WTC11 (cell line): Measurements from ENCODE around the gene SEMA4D. TPM values are rescaled to one million over a fixed set of nuclear protein-coding genes. Genes with fewer than 3 reads are reported as not detected.

Source experiments
- ATAC-seq: fragments of 200-7000 bp; cut with Tn5 transposase; 2 replicates; pipeline ENCODE4 v1.10.0; 2021; ENCODE audit warnings: mild to moderate bottlenecking, moderate library complexity
- CTCF ChIA-PET: fragments of 300-600 bp; sonication (Branson Sonifier 250); formaldehyde crosslinking; loops from one replicate; lab custom pipeline; 2021; ENCODE audit warnings: antibody characterized with exemption; lab: Charles Lee
- POLR2A ChIA-PET: fragments of 350-600 bp; sonication (Branson Sonifier 250); formaldehyde crosslinking; loops from one replicate; lab custom pipeline; 2021; ENCODE audit warnings: antibody characterized with exemption; lab: Charles Lee
- DNase-seq: peaks from one replicate; pipeline ENCODE4 v3.0.0; 2021; ENCODE audit warnings: low spot score
- H3K27ac Mint-ChIP-seq: 2 replicates; pipeline ENCODE4 v1.8.0; 2021; ENCODE audit warnings: mixed read lengths
- H3K27me3 Mint-ChIP-seq: 2 replicates; pipeline ENCODE4 v1.8.0; 2021; ENCODE audit warnings: low read depth, mild to moderate bottlenecking, moderate library complexity, mixed read lengths
- H3K36me3 Mint-ChIP-seq: 2 replicates; pipeline ENCODE4 v1.8.0; 2021; ENCODE audit warnings: mixed read lengths
- H3K4me1 Mint-ChIP-seq: 2 replicates; pipeline ENCODE4 v1.8.0; 2022; ENCODE audit warnings: mixed read lengths
- H3K4me3 Mint-ChIP-seq: 2 replicates; pipeline ENCODE4 v1.8.0; 2021; ENCODE audit warnings: mild to moderate bottlenecking, moderate library complexity, mixed read lengths
- H3K9me3 Mint-ChIP-seq: 2 replicates; pipeline ENCODE4 v1.8.0; 2021; ENCODE audit warnings: mixed read lengths
- AR ChIP-seq: fragments of 250-450 bp; sonication (Bioruptor Pico); IDR thresholded peaks from 2 replicates; pipeline ENCODE4 v1.9.0; 2021; ENCODE audit warnings: mild to moderate bottlenecking
- CREB1 ChIP-seq: sonication (generic); formaldehyde crosslinking; IDR thresholded peaks from 2 replicates; pipeline ENCODE4 v1.8.0; 2023; ENCODE audit warnings: mild to moderate bottlenecking, missing genetic modification reagents
- EMX1 ChIP-seq: fragments of 250-450 bp; sonication (Bioruptor Pico); IDR thresholded peaks from 2 replicates; pipeline ENCODE4 v1.8.0; 2021; ENCODE audit warnings: mild to moderate bottlenecking
- ESRRA ChIP-seq: sonication (generic); formaldehyde crosslinking; IDR thresholded peaks from 2 replicates; pipeline ENCODE4 v1.8.1; 2022; ENCODE audit warnings: mild to moderate bottlenecking, missing genetic modification reagents, borderline replicate concordance
- FOXK1 ChIP-seq: sonication (generic); formaldehyde crosslinking; IDR thresholded peaks from 2 replicates; pipeline ENCODE4 v1.8.0; 2022; ENCODE audit warnings: mild to moderate bottlenecking, moderate library complexity, missing genetic modification reagents
- JUN ChIP-seq: sonication (generic); formaldehyde crosslinking; IDR thresholded peaks from 2 replicates; pipeline ENCODE4 v1.8.0; 2023; ENCODE audit warnings: mild to moderate bottlenecking, missing genetic modification reagents
- KAT7 ChIP-seq: sonication (generic); formaldehyde crosslinking; IDR thresholded peaks from 2 replicates; pipeline ENCODE4 v1.8.1; 2023; ENCODE audit warnings: missing genetic modification reagents, mild to moderate bottlenecking, borderline replicate concordance
- MLX ChIP-seq: sonication (generic); formaldehyde crosslinking; IDR thresholded peaks from 2 replicates; pipeline ENCODE4 v1.8.1; 2023; ENCODE audit warnings: mild to moderate bottlenecking, missing genetic modification reagents, moderate library complexity
- MXD4 ChIP-seq: fragments of 250-450 bp; sonication (Bioruptor Pico); IDR thresholded peaks from 2 replicates; pipeline ENCODE4 v1.8.0; 2021; ENCODE audit warnings: mild to moderate bottlenecking, moderate library complexity, borderline replicate concordance
- MYBL2 ChIP-seq: sonication (generic); formaldehyde crosslinking; IDR thresholded peaks from 2 replicates; pipeline ENCODE4 v1.8.1; 2023; ENCODE audit warnings: mild to moderate bottlenecking, moderate library complexity, missing genetic modification reagents
- NFYB ChIP-seq: sonication (generic); formaldehyde crosslinking; conservative IDR thresholded peaks from 2 replicates; pipeline ENCODE4 v1.8.0; 2022; ENCODE audit warnings: low read depth, missing genetic modification reagents
- NR1H2 ChIP-seq: sonication (generic); formaldehyde crosslinking; IDR thresholded peaks from 2 replicates; pipeline ENCODE4 v1.9.0; 2021; ENCODE audit warnings: mild to moderate bottlenecking, moderate library complexity, missing genetic modification reagents
- NR2C2 ChIP-seq: sonication (generic); formaldehyde crosslinking; IDR thresholded peaks from 2 replicates; pipeline ENCODE4 v1.8.0; 2022; ENCODE audit warnings: mild to moderate bottlenecking, missing genetic modification reagents
- RELA ChIP-seq: sonication (generic); formaldehyde crosslinking; IDR thresholded peaks from 2 replicates; pipeline ENCODE4 v1.8.1; 2022; ENCODE audit warnings: missing genetic modification reagents, mild to moderate bottlenecking, borderline replicate concordance
- SMAD4 ChIP-seq: sonication (generic); formaldehyde crosslinking; IDR thresholded peaks from 2 replicates; pipeline ENCODE4 v1.8.0; 2022; ENCODE audit warnings: mild to moderate bottlenecking, missing genetic modification reagents
- ZBTB21 ChIP-seq: sonication (generic); formaldehyde crosslinking; IDR thresholded peaks from 2 replicates; pipeline ENCODE4 v1.8.1; 2023; ENCODE audit warnings: mild to moderate bottlenecking, missing genetic modification reagents, borderline replicate concordance
- ZNF121 ChIP-seq: sonication (generic); formaldehyde crosslinking; IDR thresholded peaks from 2 replicates; pipeline ENCODE4 v1.8.0; 2023; ENCODE audit warnings: missing genetic modification reagents
- ZNF138 ChIP-seq: sonication (generic); formaldehyde crosslinking; conservative IDR thresholded peaks from 2 replicates; pipeline ENCODE4 v1.8.1; 2022; ENCODE audit warnings: mild to moderate bottlenecking, moderate library complexity, missing genetic modification reagents
- ZNF416 ChIP-seq: fragments of 250-450 bp; sonication (Bioruptor Pico); IDR thresholded peaks from 2 replicates; pipeline ENCODE4 v1.9.0; 2021; ENCODE audit warnings: mild to moderate bottlenecking, inconsistent platforms
- total RNA-seq: library from RNA; stranded (reverse); gene quantifications from 3 replicates; pipeline ENCODE4 v1.2.3, GENCODE V29; 2021
- TF ChIP-seq, protein P1 (sequence below): sonication (generic); formaldehyde crosslinking; IDR thresholded peaks from 2 replicates; pipeline ENCODE4 v1.8.1; 2023; ENCODE audit warnings: mild to moderate bottlenecking, moderate library complexity, missing genetic modification reagents
- TF ChIP-seq, protein P2 (sequence below): sonication (generic); formaldehyde crosslinking; IDR thresholded peaks from 2 replicates; pipeline ENCODE4 v1.8.1; 2023; ENCODE audit warnings: mild to moderate bottlenecking, missing genetic modification reagents, borderline replicate concordance
- TF ChIP-seq, protein P3 (sequence below): sonication (generic); formaldehyde crosslinking; IDR thresholded peaks from 2 replicates; pipeline ENCODE4 v1.8.0; 2022; ENCODE audit warnings: mild to moderate bottlenecking, missing genetic modification reagents
- TF ChIP-seq, protein P4 (sequence below): sonication (generic); formaldehyde crosslinking; IDR thresholded peaks from 2 replicates; pipeline ENCODE4 v1.8.0; 2023; ENCODE audit warnings: missing genetic modification reagents

SEMA4D gene
- total RNA-seq, 1 experiment from 2014 or later: 67.8 TPM

DNA sequence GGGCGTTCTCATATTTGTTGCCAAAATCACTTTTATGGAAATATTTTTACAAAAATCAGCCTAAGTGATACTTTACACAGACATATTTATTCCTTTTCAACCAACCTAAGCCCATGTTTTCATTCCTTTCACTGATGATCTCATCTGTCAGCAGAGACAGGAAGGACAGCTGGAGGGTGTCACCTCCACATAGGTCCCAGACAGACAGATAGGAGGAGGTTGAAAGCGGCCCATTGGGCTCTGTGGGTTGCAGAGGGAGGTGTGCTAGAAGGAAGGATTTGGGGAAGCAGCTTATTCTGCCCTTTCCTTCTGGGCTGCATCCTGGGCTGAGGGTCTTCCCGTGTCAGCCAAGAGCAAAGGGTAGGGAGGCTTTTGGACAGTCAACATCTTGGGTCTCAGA lies 26.0 kb upstream of the SEMA4D start:
- Mint-ChIP-seq H3K4me3 (no peak overlapping the region), H3K9me3 (peaks cover 11% of the 10 kb centered on the region), H3K27ac (no peak overlapping the region), H3K4me1 (peaks cover 6% of the 10 kb centered on the region), H3K27me3 (no peaks in the 10 kb centered on the region), H3K36me3 (no peaks in the 10 kb centered on the region)
- CTCF ChIA-PET: no interaction called here
- ATAC-seq (no peak), DNase-seq (no peak)
- TF ChIP-seq EMX1 (CRISPR knock-in tag) (no peak), MYBL2 (CRISPR knock-in tag) (no peak), NFYB (no peak), CREB1 (no peak), FOXK1 (CRISPR knock-in tag) (no peak), NR1H2 (CRISPR knock-in tag) (no peak), MXD4 (CRISPR knock-in tag) (no peak), RELA (CRISPR knock-in tag) (no peak), KAT7 (CRISPR knock-in tag) (no peak), MLX (CRISPR knock-in tag) (no peak), ZNF121 (CRISPR knock-in tag) (no peak), SMAD4 (CRISPR knock-in tag) (no peak), ZBTB21 (CRISPR knock-in tag) (no peak)
- TF ChIP-seq, protein P1, sequence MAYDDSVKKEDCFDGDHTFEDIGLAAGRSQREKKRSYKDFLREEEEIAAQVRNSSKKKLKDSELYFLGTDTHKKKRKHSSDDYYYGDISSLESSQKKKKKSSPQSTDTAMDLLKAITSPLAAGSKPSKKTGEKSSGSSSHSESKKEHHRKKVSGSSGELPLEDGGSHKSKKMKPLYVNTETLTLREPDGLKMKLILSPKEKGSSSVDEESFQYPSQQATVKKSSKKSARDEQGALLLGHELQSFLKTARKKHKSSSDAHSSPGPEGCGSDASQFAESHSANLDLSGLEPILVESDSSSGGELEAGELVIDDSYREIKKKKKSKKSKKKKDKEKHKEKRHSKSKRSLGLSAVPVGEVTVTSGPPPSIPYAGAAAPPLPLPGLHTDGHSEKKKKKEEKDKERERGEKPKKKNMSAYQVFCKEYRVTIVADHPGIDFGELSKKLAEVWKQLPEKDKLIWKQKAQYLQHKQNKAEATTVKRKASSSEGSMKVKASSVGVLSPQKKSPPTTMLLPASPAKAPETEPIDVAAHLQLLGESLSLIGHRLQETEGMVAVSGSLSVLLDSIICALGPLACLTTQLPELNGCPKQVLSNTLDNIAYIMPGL (CRISPR knock-in tag): no peak
- POLR2A ChIA-PET: no interaction called here

- Mint-ChIP-seq H3K4me3 (no peak overlapping the region), H3K9me3 (peaks cover 5% of the 10 kb centered on the region), H3K27ac (no peak overlapping the region), H3K4me1 (peaks cover 6% of the 10 kb centered on the region), H3K36me3 (no peaks in the 10 kb centered on the region), H3K27me3 (no peaks in the 10 kb centered on the region)
- ChIA-PET POLR2A (interaction anchor here (0.6 kb wide), 1 partner anchor 88 kb away, joined by 3 read pairs; no protein-coding TSS in a partner anchor), CTCF (interaction anchor here (1.3 to 1.5 kb wide), 2 partner anchors 26 to 94 kb away, joined by 3 to 6 read pairs; no protein-coding TSS in a partner anchor)
- no peak for ATAC-seq
- no peak for DNase-seq
- TF ChIP-seq, protein P2, sequence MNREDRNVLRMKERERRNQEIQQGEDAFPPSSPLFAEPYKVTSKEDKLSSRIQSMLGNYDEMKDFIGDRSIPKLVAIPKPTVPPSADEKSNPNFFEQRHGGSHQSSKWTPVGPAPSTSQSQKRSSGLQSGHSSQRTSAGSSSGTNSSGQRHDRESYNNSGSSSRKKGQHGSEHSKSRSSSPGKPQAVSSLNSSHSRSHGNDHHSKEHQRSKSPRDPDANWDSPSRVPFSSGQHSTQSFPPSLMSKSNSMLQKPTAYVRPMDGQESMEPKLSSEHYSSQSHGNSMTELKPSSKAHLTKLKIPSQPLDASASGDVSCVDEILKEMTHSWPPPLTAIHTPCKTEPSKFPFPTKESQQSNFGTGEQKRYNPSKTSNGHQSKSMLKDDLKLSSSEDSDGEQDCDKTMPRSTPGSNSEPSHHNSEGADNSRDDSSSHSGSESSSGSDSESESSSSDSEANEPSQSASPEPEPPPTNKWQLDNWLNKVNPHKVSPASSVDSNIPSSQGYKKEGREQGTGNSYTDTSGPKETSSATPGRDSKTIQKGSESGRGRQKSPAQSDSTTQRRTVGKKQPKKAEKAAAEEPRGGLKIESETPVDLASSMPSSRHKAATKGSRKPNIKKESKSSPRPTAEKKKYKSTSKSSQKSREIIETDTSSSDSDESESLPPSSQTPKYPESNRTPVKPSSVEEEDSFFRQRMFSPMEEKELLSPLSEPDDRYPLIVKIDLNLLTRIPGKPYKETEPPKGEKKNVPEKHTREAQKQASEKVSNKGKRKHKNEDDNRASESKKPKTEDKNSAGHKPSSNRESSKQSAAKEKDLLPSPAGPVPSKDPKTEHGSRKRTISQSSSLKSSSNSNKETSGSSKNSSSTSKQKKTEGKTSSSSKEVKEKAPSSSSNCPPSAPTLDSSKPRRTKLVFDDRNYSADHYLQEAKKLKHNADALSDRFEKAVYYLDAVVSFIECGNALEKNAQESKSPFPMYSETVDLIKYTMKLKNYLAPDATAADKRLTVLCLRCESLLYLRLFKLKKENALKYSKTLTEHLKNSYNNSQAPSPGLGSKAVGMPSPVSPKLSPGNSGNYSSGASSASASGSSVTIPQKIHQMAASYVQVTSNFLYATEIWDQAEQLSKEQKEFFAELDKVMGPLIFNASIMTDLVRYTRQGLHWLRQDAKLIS (CRISPR knock-in tag): no peak
- TF ChIP-seq, protein P1 (CRISPR knock-in tag): no peak
- TF ChIP-seq ESRRA (CRISPR knock-in tag) (no peak), ZNF138 (CRISPR knock-in tag) (no peak), NR2C2 (no peak), CREB1 (no peak), AR (no peak), JUN (no peak), ZNF416 (CRISPR knock-in tag) (no peak)
- TF ChIP-seq, protein P3, sequence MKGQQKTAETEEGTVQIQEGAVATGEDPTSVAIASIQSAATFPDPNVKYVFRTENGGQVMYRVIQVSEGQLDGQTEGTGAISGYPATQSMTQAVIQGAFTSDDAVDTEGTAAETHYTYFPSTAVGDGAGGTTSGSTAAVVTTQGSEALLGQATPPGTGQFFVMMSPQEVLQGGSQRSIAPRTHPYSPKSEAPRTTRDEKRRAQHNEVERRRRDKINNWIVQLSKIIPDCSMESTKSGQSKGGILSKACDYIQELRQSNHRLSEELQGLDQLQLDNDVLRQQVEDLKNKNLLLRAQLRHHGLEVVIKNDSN: no peak
- TF ChIP-seq, protein P4, sequence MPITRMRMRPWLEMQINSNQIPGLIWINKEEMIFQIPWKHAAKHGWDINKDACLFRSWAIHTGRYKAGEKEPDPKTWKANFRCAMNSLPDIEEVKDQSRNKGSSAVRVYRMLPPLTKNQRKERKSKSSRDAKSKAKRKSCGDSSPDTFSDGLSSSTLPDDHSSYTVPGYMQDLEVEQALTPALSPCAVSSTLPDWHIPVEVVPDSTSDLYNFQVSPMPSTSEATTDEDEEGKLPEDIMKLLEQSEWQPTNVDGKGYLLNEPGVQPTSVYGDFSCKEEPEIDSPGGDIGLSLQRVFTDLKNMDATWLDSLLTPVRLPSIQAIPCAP (CRISPR knock-in tag): no peak
Measured at GRCh38 chr9:89522959-89523285, 25.0 kb upstream of the SEMA4D start.
